HG03521 (cell line): ENCODE results near the gene DIO1.

Source experiments
- ATAC-seq: cut with Tn5 transposase; IDR thresholded peaks from one replicate; pipeline ENCODE4 v1.9.1; 2021; ENCODE audit warnings: mild to moderate bottlenecking, moderate library complexity; ENCODE audit not compliant: unreplicated experiment

DIO1 gene

GRCh38 chr1:53892911-53893310, 1.1 kb upstream of the DIO1 start:
- no peak for ATAC-seq

GRCh38 chr1:53894644-53895043, 657 bp downstream of the DIO1 start:
- ATAC-seq, result no peak

GRCh38 chr1:53895421-53895820, 1.4 kb downstream of the DIO1 start:
- ATAC-seq, result no peak

GRCh38 chr1:53896635-53897229, 2.7 kb downstream of the DIO1 start:
- no peak for ATAC-seq

- ATAC-seq, result no peak
Measured at GRCh38 chr1:53899206-53899628, 5.2 kb downstream of the DIO1 start.

GRCh38 chr1:53899708-53900107, 5.7 kb downstream of the DIO1 start:
- ATAC-seq, result no peak

GRCh38 chr1:53902235-53903138, 8.5 kb downstream of the DIO1 start:
- ATAC-seq, result no peak

- ATAC-seq, result no peak
Measured at GRCh38 chr1:53905509-53905908, 11.5 kb downstream of the DIO1 start.

GRCh38 chr1:53906121-53906520, 12.1 kb downstream of the DIO1 start:
- ATAC-seq, result no peak

GRCh38 chr1:53909946-53910345, 16.0 kb downstream of the DIO1 start:
- no peak for ATAC-seq

- no peak for ATAC-seq
Measured at GRCh38 chr1:53911442-53911841, 17.5 kb downstream of the DIO1 start.

GRCh38 chr1:53913352-53914033, 19.5 kb downstream of the DIO1 start:
- ATAC-seq, result no peak

GRCh38 chr1:53918343-53918742, 24.4 kb downstream of the DIO1 start:
- ATAC-seq, result no peak

- ATAC-seq, result no peak
Measured at GRCh38 chr1:53919675-53920066, 25.7 kb downstream of the DIO1 start.

- ATAC-seq, result no peak
Measured at GRCh38 chr1:53927376-53927881, 33.4 kb downstream of the DIO1 start.

- ATAC-seq, result no peak
Measured at GRCh38 chr1:53929246-53929960, 35.4 kb downstream of the DIO1 start.

GRCh38 chr1:53930932-53931331, 36.9 kb downstream of the DIO1 start:
- ATAC-seq, result no peak

- no peak for ATAC-seq
Measured at GRCh38 chr1:53931523-53931922, 37.5 kb downstream of the DIO1 start.

GRCh38 chr1:53934170-53934765, 40.3 kb downstream of the DIO1 start:
- ATAC-seq, result no peak

- no peak for ATAC-seq
Measured at GRCh38 chr1:53936430-53936829, 42.4 kb downstream of the DIO1 start.
